Activated CD4-positive, CD25-positive, alpha-beta regulatory T cell treated with anti-CD3 and anti-CD28 coated beads, Interleukin-2, amount 50 U/mL, for 72 hours (primary cell): Measurements from ENCODE around the gene VSIG2.
"Not testable (repeated sequence)": the region's sequence is repeated elsewhere in the genome, so short reads cannot be mapped to it uniquely, and the experiment has no call there.

Source experiments
- DNase-seq: peaks from one replicate; pipeline ENCODE4 v3.0.0; 2021

Gene VSIG2, protein sequence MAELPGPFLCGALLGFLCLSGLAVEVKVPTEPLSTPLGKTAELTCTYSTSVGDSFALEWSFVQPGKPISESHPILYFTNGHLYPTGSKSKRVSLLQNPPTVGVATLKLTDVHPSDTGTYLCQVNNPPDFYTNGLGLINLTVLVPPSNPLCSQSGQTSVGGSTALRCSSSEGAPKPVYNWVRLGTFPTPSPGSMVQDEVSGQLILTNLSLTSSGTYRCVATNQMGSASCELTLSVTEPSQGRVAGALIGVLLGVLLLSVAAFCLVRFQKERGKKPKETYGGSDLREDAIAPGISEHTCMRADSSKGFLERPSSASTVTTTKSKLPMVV

DNA sequence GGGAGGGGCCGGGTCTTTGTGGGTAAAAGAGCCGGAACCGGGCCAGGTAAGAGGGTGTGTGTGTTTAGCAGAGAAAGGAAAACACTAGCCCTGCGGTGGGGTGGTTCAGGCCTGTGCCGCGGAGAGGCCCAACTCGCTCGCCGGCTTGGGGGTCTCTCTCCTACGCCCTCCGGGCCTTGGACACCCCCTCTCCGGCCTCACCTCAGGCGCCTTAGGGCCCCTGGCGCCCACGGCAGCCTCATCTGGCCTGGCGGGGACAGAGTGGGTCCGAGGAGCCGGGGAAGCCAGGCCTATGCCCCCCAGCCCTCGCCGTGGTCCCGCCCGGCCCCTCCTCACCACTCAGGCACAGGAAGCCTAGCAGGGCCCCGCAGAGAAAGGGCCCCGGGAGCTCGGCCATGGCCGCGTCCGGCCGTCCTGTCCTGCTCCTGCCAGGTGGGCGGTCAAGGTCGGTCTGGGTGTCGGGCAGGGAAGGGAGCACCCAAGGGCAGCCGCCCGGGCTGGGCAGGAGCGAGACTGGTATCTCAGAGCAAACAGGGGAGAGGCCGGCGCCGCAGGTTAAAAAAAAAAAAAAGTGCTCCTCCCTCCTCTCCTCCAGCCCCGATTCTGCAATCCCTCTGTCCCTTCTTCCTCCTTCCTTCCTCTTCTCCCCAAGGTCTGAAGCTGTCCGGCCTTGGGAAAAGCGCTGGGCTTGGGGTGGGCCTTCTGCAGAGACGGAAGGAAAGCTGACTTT, at the start of gene VSIG2:
Gene VSIG2, minus strand, starts transcription at position 515 of the 730 bp plus-strand sequence. Its CDS starts 118 bp downstream, at position 397.
- no peak for DNase-seq

DNA sequence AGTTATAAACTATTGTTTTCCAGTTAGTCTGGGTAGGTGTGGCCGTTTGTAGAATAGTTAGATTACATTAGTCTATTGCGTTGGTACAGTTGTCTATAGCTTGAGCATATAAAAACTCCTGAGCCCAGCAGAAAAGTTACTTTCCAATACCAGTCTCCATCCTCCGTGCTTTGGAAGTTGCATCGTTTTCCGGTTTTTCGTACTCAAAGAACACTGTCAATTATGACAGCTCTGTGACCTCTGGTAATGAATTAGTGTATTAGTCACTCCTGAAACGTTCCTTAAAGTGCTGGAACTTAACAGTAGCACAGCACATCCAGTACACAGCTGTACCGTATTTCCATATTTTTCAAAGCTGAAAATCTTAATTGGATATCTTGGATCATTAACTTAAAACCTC, 49.0 kb upstream of the VSIG2 start:
- DNase-seq: no peak

DNA sequence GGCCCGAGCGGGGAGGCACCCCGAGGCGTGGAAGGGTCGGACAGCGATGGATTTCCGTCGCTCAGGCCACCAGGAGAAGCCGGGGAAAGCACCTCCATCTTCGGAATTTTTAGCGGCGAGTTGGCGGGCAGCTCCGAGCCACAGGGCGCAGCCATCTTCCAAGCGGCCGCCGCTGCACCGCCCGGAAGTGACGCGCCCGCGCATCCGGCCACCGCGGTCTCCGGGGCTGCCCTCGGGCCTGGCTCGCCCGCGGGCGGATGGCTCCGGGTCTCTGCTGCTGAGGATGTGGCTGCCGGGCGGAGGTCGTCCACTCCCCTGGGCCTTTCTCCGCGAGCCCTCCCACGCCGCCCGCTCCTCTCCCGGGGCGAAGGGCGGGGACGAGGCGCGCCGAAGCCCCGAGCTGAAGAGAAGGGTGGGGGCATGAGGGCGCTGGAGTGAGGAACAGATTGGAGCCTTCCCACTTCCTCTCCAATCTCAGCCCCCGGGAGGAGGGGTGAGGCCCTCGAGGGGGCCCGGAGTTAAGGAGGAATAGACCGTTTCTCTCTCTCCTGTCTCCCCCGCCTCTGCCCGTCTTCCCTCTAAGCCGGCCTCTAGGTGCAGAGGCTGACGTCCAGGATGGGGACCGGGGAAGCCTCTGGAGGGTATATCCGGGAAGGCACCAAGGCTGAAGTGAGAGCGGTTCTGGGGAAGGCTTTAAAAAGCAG, 48.3 kb upstream of the VSIG2 start, which contains the start of gene MSANTD2:
Gene MSANTD2, minus strand, starts transcription at position 181 of the 704 bp plus-strand sequence. Its CDS starts 26 bp downstream, at position 155.
- peak; percentile 86 for DNase-seq

DNA sequence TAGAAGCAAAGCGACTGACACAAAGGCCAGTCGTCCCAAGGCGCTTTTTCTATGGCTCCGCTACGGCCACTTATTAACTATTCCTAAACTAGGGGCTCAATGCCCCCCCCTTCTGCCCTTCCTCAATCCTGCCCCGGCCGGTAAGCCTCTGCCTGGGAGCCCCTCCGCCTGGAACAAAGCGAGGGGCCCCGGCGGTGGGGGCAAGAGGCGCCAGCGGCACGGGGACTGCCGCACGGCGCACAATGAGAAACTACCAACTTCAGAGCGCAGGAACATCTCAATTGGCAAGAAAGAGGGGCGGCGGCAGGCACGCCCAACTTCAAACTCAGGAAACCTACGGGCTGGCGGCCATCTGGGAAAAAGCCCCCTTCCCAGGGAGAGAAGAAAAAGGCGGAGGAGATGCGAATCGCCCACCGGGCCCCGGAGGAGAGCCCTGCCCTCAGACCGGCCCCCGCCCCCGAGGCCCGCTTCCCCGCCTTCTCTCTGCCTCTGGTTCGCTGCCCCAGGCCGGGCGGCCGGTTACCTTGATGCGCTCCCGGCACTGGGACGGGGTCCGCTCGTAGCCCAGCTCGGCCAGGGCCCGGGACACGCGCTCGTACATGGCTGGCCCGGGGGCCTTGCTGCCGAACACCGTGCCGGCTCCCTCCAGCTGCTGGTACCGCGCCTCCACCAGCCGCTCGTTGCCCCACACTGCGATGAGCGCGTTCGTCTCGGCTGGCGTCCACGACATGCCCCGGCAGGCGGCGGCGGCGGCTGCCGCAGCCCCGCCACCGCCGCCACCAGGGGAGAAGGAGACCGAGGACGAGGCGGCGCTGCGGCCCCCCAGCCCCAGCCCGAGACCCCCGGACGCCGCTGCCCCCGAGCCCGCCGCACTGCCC, 47.5 kb upstream of the VSIG2 start:
- peak; percentile 54 for DNase-seq

DNA sequence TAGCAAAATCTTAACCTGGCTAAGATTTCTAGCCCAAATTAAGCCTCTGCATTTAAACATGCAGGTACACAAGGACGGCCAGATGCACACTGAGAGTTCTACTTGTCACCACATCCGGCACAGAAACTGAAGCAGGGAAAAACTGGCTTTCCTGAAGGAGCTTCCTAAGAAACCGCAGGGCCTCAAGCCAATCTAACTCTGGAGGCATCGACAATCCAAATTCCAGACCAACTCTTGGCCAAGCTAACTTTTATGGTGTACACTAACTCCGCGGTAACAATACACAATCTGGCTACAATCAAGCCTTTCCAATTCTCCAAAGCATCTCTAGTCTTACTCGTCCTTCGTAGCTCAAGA, 46.9 kb upstream of the VSIG2 start:
- DNase-seq: no peak

DNA sequence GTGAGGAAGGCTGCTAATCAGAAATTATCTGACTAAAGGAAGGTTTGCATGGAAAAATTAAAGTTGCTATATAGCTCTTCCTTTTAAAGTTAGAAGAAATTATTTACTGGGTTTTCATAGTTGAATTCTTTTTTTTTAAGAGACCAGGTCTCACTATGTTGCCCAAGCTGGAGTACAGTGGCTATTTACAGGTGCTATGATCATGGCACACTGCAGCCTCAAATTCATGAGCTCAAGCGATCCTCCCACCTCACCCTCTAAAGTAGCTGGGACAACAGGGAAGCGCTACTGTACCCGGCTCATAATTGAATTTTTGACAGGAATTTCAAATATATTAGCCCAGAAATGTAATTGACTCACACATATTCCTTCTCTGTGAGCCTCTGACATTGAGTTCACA, 44.3 kb upstream of the VSIG2 start:
- DNase-seq: no peak

DNA sequence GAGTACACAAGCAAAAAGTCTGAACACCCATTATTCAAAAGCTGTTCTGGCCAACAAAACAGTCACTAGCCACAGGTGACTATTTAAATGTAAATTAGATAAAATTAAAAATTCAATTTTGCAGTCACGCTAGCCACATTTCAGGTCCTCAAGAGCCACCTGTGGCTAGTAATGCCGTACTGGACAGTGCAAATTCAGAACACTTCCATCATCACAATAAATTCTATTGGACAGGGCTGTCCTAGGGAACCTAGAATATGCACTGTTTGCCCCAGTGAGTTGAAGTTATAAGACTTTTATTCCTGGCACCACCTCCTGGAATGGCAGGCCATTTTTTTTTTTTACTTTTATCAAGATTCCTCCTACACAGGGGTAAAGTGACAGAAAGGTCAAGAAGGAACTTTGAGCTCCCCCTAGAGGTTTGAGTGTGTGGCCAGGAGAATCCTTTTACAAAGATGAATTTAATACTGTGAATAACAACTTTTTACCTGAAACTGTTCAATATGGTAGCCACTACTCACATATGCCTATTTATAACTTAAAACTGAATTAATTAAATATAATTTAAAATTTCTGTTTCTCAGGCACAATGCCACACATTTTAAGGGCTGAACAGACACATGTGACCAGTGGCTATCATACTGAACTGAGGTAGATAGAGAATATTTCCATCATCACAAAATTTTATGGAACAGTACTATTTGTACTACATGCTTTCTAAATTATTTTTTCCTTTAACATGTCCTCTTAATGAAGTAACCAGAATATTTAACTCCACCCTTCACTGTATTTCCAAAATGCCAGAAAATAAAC, 41.6 kb upstream of the VSIG2 start:
- DNase-seq: no peak

DNA sequence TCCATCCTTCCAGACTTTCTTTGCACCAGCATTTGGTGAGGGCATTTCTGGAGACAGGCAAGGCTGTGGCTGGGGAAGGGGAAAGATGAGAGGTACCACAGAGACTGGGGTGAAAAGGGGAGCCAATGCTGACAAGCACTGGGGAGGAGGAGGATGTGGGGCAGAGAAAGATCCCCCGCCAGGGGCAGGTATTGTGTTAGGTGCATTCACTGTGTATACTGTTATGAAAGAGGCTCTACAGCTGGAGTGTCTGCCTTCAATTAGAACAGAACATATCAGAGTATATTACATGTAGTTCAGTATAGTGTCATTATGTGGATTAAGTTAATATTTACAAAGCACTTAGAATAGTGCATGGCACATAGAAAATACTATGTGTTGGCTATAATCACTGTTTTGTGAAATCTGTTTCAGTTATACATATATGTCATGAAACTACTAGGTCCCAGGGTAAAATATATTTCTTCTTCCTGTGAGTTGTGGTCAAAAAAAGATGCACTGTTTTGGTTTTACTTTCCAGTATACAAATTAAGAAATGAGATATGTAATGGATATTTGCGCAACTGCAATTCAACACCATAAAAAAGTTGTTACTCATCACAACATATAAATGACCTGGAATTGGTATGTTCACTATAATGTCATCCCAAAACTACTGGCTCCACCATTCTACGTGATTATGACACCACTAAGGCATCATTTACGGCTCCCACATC, 39.7 kb upstream of the VSIG2 start:
- no peak for DNase-seq

DNA sequence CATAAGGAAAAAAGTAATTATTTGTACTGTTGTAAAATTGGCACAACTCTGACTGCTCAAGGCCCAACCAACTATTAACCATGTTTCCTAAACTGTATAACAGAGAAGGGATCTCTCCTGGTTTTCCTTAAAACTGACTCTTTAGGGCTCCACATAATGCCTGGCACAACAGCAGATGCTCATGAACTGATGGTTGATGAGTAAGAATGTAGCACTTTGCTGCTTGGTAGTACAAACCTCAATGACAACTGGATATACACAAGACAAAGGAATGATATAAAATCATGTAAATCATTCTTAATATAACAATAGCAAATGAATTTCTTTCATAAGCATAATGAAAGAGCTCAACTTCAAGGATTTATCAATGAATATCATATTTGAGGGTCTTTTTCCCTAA, 36.5 kb upstream of the VSIG2 start:
- no peak for DNase-seq

DNA sequence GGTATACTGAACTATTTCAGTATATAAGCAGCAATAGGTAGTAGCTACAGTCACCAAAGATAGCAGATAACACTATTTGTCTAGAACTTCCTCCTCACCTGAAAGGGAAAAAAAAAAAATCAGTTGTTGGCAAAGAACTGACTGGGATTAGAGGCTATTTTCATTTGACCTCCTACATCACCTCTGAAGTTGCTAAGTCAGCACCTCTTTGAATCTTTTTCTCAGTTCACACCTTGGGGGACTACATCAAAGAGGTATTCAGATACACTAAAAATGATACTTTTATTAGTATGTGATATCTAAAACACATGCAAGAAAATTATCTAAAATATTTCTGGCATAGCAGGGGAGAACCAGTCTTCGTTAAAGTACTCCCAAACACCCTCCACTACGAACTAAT, 32.0 kb upstream of the VSIG2 start:
- no peak for DNase-seq

DNA sequence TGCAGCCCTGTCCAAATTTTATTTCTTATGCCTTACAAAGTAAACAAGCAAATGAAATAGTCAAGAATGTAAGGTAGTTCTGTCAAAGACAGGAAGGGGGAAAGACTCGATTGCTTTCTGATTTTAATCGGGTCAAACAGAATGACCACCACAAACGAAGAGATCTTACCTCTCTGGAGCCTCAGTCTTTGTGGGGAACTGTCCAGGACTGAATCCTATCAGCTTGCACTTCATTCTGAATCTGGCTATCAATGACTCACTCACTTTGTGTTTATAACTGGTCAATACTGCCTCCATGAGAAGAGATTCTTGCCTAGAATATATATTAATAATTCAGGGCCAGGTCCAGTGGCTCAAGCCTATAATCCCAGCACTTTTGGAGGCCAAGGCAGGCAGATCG, 30.9 kb upstream of the VSIG2 start:
- DNase-seq: no peak

DNA sequence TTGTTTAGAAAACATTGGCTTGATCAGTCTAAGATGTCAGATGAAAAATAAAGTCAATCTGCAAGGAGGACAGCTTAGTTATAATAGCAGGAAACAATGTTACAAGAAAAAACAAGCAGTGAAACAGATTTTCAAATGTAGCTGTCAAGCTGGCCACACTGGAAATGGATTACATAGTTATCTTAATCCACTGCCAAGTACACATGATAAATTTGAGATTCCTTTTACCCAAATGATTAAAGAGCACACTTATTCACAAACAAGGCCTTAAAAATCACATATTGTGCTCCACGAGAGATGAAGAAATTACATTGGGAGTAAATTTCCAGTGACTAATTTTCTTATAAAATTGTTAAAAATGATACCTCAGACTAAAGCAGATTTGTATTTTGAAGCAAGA, 27.5 kb upstream of the VSIG2 start:
- DNase-seq: no peak

DNA sequence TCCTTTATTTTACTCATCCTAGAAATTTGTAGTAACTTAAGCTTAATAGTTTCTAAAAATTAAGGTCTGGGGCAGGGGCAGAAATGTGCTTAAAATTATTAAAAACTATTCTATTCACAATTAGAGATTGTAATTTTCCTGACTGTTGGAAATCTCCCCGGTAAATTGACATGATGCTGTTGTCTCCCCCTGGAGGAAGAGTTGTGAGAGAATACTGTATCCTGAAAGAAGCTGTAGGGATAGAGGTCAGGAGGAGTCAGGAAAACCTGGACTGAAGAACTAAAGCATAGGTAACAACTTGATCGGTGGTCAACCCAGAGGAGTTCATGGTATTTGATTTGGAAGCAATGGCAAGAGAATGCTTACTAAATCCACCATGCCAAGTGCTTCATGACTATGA, 26.2 kb upstream of the VSIG2 start:
- DNase-seq: no peak

DNA sequence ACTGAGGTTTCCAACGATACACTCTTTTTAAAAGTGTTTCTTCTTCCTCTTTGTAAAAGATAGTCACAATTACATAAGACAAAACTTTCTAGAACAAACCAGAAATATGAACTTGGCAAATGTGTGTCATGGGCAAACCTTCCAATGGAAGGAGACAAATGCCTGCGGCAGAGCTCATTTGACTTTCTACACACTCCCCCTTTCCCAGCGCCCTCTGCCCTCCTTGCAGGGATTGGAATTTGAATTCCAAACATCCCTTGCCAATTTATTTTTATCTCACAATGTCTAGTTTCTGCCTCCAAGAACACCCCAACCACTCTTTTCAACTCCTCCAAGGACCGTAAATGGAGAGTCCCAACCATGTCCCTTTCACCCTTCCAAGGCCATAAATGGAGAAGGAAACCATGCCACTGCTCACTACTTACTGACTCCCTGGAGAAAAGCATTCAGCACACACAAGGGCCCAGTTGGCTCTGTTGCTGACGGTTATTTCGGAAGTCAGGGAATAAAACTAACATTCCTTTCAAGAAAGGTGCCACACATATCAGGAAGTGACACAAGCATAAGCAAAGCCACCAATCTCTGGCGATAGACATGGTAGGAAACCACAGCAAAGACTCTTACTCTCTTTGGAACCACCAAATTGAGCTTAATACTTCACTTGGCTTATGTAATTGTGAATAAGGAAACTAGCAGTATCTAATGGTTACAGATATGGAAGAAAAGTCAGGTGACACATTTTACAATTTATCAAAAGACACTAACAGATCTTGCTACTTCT, 25.0 kb upstream of the VSIG2 start:
- DNase-seq: no peak

DNA sequence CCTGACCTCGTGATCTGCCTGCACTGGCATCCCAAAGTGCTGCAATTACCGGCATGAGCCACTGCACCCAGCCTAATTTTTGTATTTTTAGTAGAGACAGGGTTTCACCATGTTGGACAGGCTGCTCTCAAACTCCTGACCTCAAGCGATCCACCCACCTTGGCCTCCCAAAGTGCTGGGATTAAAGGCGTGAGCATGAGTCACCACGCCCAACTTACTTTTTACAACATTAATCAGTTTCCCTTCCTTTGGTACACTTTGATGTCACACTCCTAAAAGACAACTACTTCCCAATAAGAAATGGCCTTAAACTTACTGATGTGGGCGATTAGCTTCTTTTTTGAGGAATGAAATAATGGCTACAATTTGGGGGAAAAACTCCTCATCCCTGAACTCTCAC, 18.9 kb upstream of the VSIG2 start:
- DNase-seq: not testable (repeated sequence)

DNA sequence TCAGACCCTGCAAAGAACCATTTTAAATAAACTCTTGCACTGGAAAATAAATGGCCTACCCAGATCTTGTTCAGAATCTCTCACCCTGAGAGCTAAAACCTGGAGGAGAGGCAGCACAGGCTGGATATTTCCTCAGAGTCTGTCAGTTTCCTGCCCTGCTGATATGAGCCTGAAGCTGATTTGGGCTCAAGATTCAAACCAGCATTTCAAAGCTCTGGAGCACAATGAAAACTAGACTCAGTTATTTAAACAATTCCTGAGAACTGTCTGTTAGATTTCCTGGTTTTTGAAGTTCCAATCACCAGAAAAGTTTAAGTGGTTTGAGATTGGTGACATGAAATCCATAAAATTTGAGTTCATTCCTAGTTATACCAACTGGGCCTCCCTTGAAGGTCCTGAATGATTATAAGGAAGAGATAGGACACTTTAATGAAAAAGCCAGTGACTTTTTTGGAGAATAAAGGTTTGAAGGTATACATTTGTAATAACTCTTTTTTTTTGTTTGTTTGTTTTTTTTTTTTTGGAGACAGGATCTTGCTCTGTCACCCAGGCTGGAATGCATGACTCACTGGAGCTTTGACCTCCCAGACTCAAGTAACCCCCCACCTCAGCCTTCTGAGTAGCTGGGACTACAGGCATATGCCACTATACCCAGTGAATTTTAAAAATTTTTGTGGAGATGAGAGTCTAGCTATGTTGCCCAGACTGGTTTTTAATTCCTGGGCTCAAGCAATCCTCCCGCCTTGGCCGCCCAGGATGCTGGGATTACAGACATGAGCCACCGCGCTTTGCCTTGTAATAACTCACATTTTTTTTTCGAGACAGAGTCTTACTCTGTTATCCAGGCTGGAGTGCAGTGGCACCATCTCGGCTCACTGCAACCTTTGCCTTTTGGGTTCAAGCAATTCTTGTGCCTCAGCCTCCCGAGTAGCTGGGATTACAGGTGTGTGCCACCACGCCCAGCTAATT, 18.0 kb upstream of the VSIG2 start:
- no peak for DNase-seq

DNA sequence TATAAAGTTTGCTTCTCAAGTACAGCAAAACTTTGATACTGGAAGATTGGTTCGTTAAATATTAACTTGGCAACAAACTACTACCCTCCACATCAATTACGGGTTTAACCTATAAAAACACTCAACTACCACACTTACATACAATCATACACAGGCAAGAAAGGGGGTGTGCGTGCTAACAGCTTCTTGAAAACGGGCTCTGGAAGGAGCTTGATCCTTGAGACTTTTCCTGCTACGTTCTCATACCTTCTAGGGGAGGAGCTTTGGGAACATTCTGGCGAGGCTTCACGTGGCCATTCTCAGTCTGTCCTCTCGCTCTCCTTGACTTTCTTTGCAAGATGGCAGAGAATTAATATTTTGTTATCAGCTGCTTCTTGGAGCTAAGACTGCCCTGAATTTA, 16.9 kb upstream of the VSIG2 start:
- DNase-seq: no peak

DNA sequence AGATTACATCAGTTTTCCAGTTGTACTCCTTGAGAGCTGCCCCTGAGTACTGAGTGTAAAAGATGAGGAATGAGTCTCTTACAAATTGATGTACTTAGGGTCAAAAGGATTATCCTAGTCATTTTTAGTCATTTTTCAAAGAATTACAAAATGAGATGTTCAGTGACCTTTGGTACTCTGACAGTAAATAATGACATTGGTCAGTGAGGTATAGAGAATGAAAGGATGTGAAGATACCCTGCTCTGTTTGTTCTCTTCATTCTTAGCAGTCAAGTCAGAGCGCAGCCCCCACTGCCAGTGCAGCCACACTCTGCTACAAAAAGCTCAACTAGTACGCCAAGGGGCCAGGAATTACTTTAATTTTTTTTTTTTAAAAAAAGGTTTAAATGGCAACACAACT, 14.1 kb upstream of the VSIG2 start:
- DNase-seq: no peak
